ENCODE measurements around the gene UBXN4.

Gene UBXN4

DNA sequence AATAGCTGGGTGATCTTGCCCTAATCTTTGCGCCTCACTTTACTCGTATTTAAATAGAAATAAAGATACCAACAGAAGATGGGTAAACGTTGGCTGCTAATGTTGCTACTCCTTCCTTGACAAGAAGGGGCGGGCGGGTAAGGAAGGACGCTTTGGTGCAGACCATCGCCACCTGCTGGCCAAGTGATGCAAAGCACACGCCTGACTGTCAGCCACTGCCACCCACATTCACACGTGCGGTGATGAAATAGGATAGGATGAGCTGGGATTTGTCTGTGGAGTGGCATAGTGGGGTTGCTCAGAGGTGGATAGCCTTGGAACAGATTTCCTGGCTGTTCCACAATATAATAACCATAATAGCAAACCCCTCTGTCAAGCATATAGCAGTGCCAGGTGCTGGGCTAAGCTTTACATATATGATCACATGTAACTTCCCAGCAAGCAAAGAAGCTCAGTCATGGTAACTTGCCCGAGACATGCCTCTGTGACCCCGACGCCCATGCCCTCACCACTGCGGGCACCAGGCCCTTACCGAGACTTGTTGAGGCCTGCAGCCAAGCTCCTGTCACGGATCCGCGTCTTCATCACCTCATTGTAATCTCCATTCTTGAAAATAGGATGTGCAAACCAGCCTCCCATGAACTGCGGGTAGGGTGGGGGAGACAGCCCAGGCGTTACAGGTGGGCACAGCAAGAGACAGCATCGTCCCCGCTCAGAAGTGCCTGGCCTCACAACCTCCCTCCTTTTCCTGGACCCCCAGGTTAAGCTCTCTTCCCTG, 56.0 kb downstream of the UBXN4 start:
- ChIA-PET POLR2A (no interaction called here), CTCF (interaction anchor here (0.6 to 8.3 kb wide), 56 partner anchors 14 to 1632 kb away, joined by 3 to 187 read pairs (median 4); partner anchors contain the start of genes LCT and MCM6)
- TF ChIP-seq, protein P1, sequence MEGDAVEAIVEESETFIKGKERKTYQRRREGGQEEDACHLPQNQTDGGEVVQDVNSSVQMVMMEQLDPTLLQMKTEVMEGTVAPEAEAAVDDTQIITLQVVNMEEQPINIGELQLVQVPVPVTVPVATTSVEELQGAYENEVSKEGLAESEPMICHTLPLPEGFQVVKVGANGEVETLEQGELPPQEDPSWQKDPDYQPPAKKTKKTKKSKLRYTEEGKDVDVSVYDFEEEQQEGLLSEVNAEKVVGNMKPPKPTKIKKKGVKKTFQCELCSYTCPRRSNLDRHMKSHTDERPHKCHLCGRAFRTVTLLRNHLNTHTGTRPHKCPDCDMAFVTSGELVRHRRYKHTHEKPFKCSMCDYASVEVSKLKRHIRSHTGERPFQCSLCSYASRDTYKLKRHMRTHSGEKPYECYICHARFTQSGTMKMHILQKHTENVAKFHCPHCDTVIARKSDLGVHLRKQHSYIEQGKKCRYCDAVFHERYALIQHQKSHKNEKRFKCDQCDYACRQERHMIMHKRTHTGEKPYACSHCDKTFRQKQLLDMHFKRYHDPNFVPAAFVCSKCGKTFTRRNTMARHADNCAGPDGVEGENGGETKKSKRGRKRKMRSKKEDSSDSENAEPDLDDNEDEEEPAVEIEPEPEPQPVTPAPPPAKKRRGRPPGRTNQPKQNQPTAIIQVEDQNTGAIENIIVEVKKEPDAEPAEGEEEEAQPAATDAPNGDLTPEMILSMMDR (IDR thresholded peaks at IDR 0.05; ENCODE audit: control extremely low read depth, extremely low read depth, low read depth, missing control alignments) = peak; percentile 99
- DNase-seq (ENCODE audit: extremely low spot score) = peak; percentile 86

DNA sequence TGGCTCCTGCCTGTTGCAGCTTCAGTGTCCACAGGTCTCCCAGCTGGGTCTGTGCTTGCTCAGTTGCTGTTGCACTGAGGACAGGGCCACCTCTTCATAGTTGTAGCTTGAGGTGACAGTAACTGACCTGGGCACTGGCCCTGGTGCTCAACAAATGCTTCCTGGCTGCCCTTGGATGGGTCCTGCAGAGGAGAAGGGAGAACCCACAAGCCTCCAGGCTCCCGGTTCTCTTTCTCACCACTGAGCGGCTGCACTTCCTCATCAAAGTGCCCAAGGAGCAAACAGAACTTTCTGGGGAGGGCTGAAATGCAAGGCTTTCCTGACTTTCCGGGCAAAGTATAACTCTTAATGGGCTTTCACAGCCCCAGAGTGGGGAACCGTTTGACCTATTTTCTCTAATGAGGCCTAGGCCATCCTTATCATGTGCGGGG, 56.6 kb downstream of the UBXN4 start:
- POLR2A ChIA-PET = no interaction called here
- DNase-seq (ENCODE audit: extremely low spot score) = no peak
- TF ChIP-seq, protein P1 (IDR thresholded peaks at IDR 0.05; ENCODE audit: control extremely low read depth, extremely low read depth, low read depth, missing control alignments) = no peak
- CTCF ChIA-PET = interaction anchor here (0.7 to 8.3 kb wide), 45 partner anchors 14 to 810 kb away, joined by 3 to 187 read pairs (median 4); partner anchors contain the start of gene MCM6

DNA sequence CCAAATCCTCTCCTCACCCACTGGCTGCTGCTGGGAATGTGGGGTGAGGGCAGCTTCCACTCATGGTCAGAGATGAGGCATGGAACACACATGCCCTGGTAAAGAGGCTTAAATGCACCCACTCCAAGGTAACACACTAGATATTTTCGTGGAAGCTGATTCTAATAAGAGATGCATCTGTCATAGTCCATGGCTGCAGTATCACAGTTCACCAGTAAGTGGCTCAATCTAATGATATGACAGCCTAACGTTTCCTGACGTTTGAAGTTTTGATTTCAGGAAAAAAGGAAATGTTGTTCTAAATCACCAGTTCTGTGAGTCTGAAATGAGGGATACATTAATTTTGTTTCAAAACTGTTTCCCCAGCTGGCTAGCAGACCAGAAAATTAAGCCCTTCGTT, 57.1 kb downstream of the UBXN4 start:
- no peak for DNase-seq (ENCODE audit: extremely low spot score)
- TF ChIP-seq, protein P1 (IDR thresholded peaks at IDR 0.05; ENCODE audit: control extremely low read depth, extremely low read depth, low read depth, missing control alignments) = no peak
- POLR2A ChIA-PET = no interaction called here

DNA sequence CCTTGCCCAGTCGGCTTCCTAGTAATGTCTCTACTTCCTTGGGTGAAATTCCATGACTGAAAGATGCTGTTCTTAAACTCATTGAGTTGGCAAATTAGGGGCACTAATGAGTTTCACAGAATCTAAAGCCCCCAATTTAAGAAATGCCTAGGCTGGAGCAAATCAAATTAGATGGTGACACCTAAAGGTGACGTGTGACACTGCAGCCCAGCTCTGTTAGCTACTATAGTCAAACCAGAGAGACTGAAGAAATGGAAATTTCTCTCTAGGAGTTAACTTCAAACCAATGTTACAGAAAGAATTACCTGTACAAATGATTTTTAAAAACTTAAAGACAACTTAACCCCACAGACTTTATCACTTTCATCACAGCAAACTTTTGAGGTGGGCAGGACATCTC, 58.1 kb downstream of the UBXN4 start:
- ChIA-PET POLR2A (no interaction called here), CTCF (interaction anchor here (1.4 to 8.3 kb wide), 4 partner anchors 13 to 795 kb away, joined by 4 to 187 read pairs (median 77); no protein-coding TSS in a partner anchor)
- TF ChIP-seq, protein P1 (IDR thresholded peaks at IDR 0.05; ENCODE audit: control extremely low read depth, extremely low read depth, low read depth, missing control alignments) = no peak
- no peak for DNase-seq (ENCODE audit: extremely low spot score)

More for the DNA sequence above, 57.1 kb downstream of the UBXN4 start:
- CTCF ChIA-PET = interaction anchor here (1.1 to 8.3 kb wide), 19 partner anchors 14 to 794 kb away, joined by 3 to 187 read pairs (median 4); partner anchors contain the start of gene MCM6

DNA sequence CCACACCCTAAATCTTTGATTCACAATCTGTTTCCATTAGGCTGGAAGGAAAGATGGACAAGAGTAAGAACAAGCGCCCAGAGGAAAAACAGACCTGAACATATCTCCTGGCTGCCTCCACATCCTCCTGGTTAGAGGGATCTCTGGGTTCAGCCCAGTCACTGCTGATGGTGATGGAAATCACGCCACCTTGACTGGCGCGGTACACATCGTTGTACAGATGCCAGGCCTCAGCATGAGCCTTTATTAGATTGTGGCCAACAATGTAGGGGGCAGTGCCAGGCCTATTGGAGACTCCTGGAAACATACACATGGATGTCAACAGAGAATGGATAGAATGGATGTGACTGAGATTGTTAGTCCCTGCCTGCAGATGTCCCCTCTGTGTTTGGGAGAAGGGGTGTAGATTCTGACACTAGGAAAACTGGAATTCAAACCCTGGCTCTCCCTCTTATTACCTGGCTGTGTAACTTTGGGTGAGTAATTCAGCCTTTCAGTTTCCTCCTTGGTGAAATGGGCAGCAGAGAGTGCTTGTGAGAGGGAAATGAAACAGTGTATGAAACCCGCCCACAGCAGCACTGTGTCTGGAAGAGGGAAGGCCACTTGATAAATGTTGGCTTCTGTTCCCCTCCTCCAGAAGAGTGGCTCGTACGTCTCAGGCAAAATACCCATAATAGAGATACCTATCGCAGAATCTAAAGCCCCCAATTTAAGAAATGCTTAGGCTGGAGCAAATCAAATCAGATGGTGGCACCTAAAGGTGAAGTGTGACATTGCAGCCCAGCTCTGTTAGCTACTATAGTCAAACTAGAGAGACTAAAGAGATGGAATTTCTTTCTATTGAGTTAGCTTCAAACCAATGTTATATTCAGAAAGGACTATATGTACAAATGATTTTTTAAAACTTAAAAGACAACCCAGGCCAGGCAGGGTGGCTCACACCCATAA, 59.1 kb downstream of the UBXN4 start:
- TF ChIP-seq, protein P1 (IDR thresholded peaks at IDR 0.05; ENCODE audit: control extremely low read depth, extremely low read depth, low read depth, missing control alignments) = no peak
- ChIA-PET CTCF (interaction anchor here (1.1 to 8.3 kb wide), 3 partner anchors 8 to 584 kb away, joined by 3 to 187 read pairs (median 4); no protein-coding TSS in a partner anchor), POLR2A (no interaction called here)
- no peak for DNase-seq (ENCODE audit: extremely low spot score)

DNA sequence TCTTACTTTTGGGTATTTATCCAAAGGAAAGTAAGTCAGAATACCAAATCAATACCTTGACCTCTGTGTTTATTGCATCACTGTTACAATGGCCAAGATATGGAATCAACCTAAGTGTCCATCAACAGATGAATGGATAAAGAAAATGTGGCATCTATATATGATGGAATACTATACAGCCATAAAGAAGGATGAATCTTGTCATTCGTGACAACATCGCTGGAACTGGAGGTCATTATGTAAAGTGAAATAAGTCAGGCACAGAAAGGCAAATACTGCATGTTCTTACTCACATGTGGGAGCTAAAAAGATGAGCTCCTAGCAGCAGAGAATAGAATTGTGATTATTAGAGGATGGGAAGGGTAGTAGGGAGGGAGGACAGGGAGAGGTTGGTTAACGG, 60.7 kb downstream of the UBXN4 start:
- CTCF ChIA-PET = interaction anchor here (1.4 to 8.3 kb wide), 4 partner anchors 8 to 14 kb away, joined by 3 to 187 read pairs (median 6); no protein-coding TSS in a partner anchor
- POLR2A ChIA-PET = no interaction called here
- TF ChIP-seq, protein P1 (IDR thresholded peaks at IDR 0.05; ENCODE audit: control extremely low read depth, extremely low read depth, low read depth, missing control alignments) = no peak
- no peak for DNase-seq (ENCODE audit: extremely low spot score)
